Activated CD8-positive, alpha-beta memory T cell treated with anti-CD3 and anti-CD28 coated beads, Interleukin-2, amount 50 U/mL, for 24 hours (primary cell): Measurements from ENCODE around the gene BTLA.
"Not testable (repeated sequence)": the region's sequence is repeated elsewhere in the genome, so short reads cannot be mapped to it uniquely, and the experiment has no call there.

Experiments used
- DNase-seq: peaks from one replicate; pipeline ENCODE4 v3.0.0-alpha.2; 2020; ENCODE audit errors: extremely low read depth

Gene BTLA

GRCh38 chr3:112446343-112446742, 52.9 kb downstream of the BTLA start:
- DNase-seq: no peak

GRCh38 chr3:112445839-112446238, 53.4 kb downstream of the BTLA start:
- no peak for DNase-seq

- DNase-seq: no peak
Observed at GRCh38 chr3:112437146-112438022, 61.9 kb downstream of the BTLA start.

- DNase-seq: no peak
Observed at GRCh38 chr3:112429960-112430359, 69.3 kb downstream of the BTLA start.

GRCh38 chr3:112427123-112427522, 72.1 kb downstream of the BTLA start:
- DNase-seq: no peak

GRCh38 chr3:112425858-112426750, 73.2 kb downstream of the BTLA start:
- DNase-seq: no peak

- DNase-seq: no peak
Observed at GRCh38 chr3:112425382-112425781, 73.9 kb downstream of the BTLA start.

GRCh38 chr3:112424394-112424793, 74.9 kb downstream of the BTLA start:
- DNase-seq: no peak

GRCh38 chr3:112422921-112423320, 76.4 kb downstream of the BTLA start:
- not testable (repeated sequence) for DNase-seq

- DNase-seq: not testable (repeated sequence)
Observed at GRCh38 chr3:112418526-112418925, 80.7 kb downstream of the BTLA start.

- DNase-seq: no peak
Observed at GRCh38 chr3:112417696-112418318, 81.5 kb downstream of the BTLA start.

GRCh38 chr3:112416391-112417212, 82.7 kb downstream of the BTLA start:
- no peak for DNase-seq

- no peak for DNase-seq
Observed at GRCh38 chr3:112415390-112415789, 83.9 kb downstream of the BTLA start.
